Measurements from ENCODE around the gene ATP10A. TPM values are rescaled to one million over a fixed set of nuclear protein-coding genes. Genes with fewer than 3 reads are reported as not detected.

The ATP10A gene
- total and polyA plus RNA-seq, 2 of the 8 experiments (the other 6 are each of a cell fraction or from before 2014, with no cell fraction given), result 2.0 to 2.8 TPM

DNA sequence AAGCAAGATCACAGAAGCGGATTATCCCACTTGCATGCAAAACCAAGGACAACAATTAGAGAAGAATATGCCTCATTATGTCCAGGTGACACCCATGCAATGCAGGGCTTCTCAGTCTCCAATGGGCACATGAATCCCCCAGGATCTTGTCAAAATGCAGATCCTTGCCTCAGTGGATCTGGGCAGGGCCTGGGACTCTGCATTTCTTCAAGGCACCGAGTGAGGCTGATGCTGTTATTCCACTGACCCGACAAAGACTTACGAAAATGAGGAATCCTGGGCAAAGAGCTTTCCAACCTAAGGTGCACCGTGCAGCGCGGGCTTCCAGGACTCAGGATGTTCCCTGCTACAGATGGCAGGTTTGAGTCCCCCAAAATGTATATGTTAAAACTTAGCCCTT, 99.2 kb downstream of the ATP10A start:
- Histone ChIP-seq H3K27me3 (replicated peaks in 1 of 4; ENCODE audit: control insufficient read depth in 3 of 4, extremely low read depth in 1 of 4, insufficient read depth in 3 of 4, low read length in 3 of 4) (no peaks in the 10 kb centered on the region), H3K9ac (replicated peaks in 1 of 4; ENCODE audit: extremely low read depth in 1 of 4, low read depth in 3 of 4, low read length in 3 of 4) (no peak overlapping the region), H2BK120ac (replicated peaks; ENCODE audit: low read depth, low read length) (no peak overlapping the region), H3K36me3 (ENCODE audit: control insufficient read depth in 2 of 4, insufficient read depth in 4 of 4, low read length in 3 of 4) (no peaks in the 10 kb centered on the region), H3K14ac (ENCODE audit: insufficient read length) (no peak overlapping the region), H2AK5ac (ENCODE audit: low read depth, low read length) (no peak overlapping the region), H3K4me3 (ENCODE audit: extremely low read depth in 1 of 4, insufficient read depth in 2 of 4, low read depth in 3 of 4, low read length in 4 of 4) (no peak overlapping the region), H3K9me3 (ENCODE audit: insufficient read depth in 2 of 2, low read depth in 1 of 2, low read length in 1 of 2) (no peaks in the 10 kb centered on the region; a peak in 1 of 4 replicates), H3K23me2 (ENCODE audit: low read depth, low read length) (no peaks in the 10 kb centered on the region), H3K79me1 (ENCODE audit: low read depth, low read length) (no peaks in the 10 kb centered on the region), H2BK12ac (ENCODE audit: low read depth, low read length) (no peak overlapping the region), H3K4ac (replicated peaks; ENCODE audit: insufficient read length, low read depth, low read length) (no peak overlapping the region), H2BK20ac (ENCODE audit: low read length) (no peak overlapping the region), H4K8ac (ENCODE audit: extremely low read depth, insufficient read depth, low read length) (no peak overlapping the region), H2BK15ac (ENCODE audit: low read length) (no peak overlapping the region), H3K79me2 (ENCODE audit: control insufficient read depth in 1 of 2, insufficient read depth in 2 of 2, low read length in 2 of 2) (no peaks in the 10 kb centered on the region), H4K20me1 (replicated peaks in 1 of 2; ENCODE audit: control insufficient read depth in 1 of 2, insufficient read depth in 2 of 2, low read length in 2 of 2) (peaks cover 0 to 2% of the 10 kb centered on the region in 2 experiments), H2BK5ac (ENCODE audit: low read depth, low read length) (no peak overlapping the region), H3K56ac (replicated peaks; ENCODE audit: insufficient read length, low read depth, low read length) (no peak overlapping the region), H3K4me2 (ENCODE audit: insufficient read depth in 1 of 2, low read depth in 2 of 2, low read length in 2 of 2) (no peak overlapping the region), H4K5ac (ENCODE audit: insufficient read length, low read depth, low read length) (no peak overlapping the region), H4K91ac (replicated peaks; ENCODE audit: insufficient read length, low read length) (no peak overlapping the region), H3K23ac (ENCODE audit: insufficient read length) (no peak overlapping the region), H2AFZ (ENCODE audit: low read length) (no peak overlapping the region), H3K4me1 (replicated peaks in 1 of 4; ENCODE audit: control insufficient read depth in 3 of 4, insufficient read depth in 4 of 4, low read length in 3 of 4) (no peaks in the 10 kb centered on the region), H3K27ac (ENCODE audit: low read depth, low read length) (no peak overlapping the region), H3K18ac (ENCODE audit: extremely low read depth, low read length) (no peak overlapping the region)
- CTCF ChIA-PET (ENCODE audit: partially characterized antibody), result no interaction called here
- DNase-seq (ENCODE audit: low read depth in 1 of 2, low spot score in 2 of 2), result no peak
- 92% methylated on average over 7 of the region's 7 CpGs; no CpG with 5 or more reads in 1 of the 2 experiments for WGBS, 2 experiments (ENCODE audit: extremely low coverage in 1 of 2, insufficient coverage in 1 of 2, insufficient read length in 1 of 2, insufficient replicate concordance in 2 of 2, low coverage in 1 of 2, low lambda C conversion rate in 2 of 2, missing lambda C conversion rate in 1 of 2)
- POLR2A ChIA-PET (ENCODE audit: partially characterized antibody), result no interaction called here
- no peak for FAIRE-seq
- TF ChIP-seq CHD2 (IDR thresholded peaks at IDR 0.05; ENCODE audit: low read length) (no peak), ASH2L (IDR thresholded peaks at IDR 0.05; ENCODE audit: low read length) (no peak), CREB1 (IDR thresholded peaks at IDR 0.05) (no peak), BCL11A (IDR thresholded peaks at IDR 0.05; ENCODE audit: low read depth in 2 of 2, low read length in 2 of 2) (no peak), POLR2AphosphoS5 (IDR thresholded peaks at IDR 0.05; ENCODE audit: low read depth, low read length) (no peak), ZNF274 (IDR thresholded peaks at IDR 0.05; ENCODE audit: borderline replicate concordance, extremely low read depth, low read length) (no peak), EZH2 (IDR thresholded peaks at IDR 0.05; ENCODE audit: low read depth, low read length, severe bottlenecking) (no peak), SIX5 (IDR thresholded peaks at IDR 0.05; ENCODE audit: low read depth, low read length) (no peak)
- TF ChIP-seq, protein P1, sequence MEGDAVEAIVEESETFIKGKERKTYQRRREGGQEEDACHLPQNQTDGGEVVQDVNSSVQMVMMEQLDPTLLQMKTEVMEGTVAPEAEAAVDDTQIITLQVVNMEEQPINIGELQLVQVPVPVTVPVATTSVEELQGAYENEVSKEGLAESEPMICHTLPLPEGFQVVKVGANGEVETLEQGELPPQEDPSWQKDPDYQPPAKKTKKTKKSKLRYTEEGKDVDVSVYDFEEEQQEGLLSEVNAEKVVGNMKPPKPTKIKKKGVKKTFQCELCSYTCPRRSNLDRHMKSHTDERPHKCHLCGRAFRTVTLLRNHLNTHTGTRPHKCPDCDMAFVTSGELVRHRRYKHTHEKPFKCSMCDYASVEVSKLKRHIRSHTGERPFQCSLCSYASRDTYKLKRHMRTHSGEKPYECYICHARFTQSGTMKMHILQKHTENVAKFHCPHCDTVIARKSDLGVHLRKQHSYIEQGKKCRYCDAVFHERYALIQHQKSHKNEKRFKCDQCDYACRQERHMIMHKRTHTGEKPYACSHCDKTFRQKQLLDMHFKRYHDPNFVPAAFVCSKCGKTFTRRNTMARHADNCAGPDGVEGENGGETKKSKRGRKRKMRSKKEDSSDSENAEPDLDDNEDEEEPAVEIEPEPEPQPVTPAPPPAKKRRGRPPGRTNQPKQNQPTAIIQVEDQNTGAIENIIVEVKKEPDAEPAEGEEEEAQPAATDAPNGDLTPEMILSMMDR (IDR thresholded peaks at IDR 0.05; ENCODE audit: control extremely low read depth in 1 of 3, insufficient read depth in 1 of 3, low read depth in 1 of 3, low read length in 3 of 3), result no peak

Data from H1 (cell line).